AG08396 (cell line): ENCODE data around the gene NLRP1.

Experiments used
- DNase-seq: peaks from one replicate; pipeline ENCODE4 v3.0.0; 2012; ENCODE audit warnings: low spot score, mixed read lengths

NLRP1 gene

DNA sequence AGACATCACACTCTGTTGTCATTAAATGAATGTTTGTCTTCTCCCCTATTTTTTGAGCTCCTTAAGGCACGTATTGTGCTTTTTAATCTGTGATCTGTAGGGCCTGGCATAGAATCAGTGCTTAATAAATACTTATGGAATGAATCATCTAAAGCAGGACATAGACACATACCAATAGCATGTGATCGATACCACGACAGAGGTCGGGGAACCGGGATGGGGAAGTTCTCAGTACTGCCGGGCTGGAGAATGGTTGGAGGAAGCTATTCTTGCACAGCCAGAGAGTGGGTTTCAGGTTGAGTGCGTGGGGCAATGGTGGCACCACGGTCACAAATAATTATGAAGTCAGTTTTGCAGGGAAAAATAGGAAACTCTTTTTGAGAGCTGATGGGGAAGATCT is 26.8 kb downstream of the NLRP1 start:
- peak; percentile 72 for DNase-seq

DNA sequence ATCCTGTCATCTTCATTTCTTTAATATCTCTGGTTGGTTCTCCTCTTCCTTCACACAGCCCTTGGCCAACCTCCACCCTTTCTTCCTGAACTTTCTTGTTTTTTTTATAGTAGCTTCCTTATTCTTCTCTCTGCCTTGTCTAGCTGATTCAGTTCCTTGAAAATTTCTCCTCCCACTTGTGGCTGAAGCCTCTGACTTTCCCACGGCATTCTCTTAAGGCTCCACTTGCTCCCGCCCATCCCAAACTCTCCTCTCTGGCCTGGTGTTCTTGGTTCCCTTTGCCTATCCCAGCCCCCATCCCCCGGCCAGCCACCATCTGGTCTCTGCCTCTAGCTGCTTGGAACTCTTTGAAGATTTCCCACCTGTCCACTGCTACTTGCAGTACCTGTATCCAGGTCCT is 29.1 kb downstream of the NLRP1 start:
- DNase-seq: peak; percentile 28

DNA sequence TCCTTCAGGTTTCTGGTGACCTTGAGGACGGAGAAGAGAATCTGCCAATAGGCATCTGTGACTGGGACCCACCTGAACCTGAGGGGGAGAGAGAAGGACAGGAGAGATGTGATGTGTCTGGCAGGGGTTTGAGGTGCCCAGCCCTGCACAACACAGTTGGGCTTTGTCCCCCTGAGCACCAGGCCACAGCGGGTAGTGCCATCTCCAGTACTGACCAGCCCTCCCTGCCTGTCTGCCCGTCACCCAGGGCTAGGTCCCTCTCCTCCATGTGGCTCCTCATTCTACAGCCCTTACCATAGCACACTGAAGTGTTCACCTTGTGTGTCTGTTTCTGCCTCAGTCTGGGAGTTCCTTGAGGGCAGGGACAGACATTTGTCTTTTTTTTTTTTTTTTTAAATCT is 30.8 kb downstream of the NLRP1 start:
- DNase-seq: no peak

DNA sequence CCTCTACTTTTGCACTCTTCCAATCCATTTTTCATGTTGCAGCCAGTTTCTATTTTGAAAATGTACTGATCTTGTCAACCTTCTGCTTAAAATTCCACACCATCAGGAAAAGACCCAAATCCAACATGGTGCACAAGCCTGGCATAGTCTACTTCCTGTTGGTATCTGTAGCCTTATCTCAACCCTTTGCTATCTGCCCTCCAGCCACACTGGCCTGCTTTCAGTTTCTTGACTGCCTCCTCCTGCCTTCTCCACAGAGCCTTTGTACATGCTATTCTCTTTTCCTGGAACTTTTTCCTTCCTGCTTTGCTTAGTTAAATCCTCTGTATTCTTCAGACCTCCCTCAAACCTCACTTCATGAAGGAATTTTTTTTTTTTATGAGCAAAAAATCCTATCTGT is 31.5 kb downstream of the NLRP1 start:
- no peak for DNase-seq

DNA sequence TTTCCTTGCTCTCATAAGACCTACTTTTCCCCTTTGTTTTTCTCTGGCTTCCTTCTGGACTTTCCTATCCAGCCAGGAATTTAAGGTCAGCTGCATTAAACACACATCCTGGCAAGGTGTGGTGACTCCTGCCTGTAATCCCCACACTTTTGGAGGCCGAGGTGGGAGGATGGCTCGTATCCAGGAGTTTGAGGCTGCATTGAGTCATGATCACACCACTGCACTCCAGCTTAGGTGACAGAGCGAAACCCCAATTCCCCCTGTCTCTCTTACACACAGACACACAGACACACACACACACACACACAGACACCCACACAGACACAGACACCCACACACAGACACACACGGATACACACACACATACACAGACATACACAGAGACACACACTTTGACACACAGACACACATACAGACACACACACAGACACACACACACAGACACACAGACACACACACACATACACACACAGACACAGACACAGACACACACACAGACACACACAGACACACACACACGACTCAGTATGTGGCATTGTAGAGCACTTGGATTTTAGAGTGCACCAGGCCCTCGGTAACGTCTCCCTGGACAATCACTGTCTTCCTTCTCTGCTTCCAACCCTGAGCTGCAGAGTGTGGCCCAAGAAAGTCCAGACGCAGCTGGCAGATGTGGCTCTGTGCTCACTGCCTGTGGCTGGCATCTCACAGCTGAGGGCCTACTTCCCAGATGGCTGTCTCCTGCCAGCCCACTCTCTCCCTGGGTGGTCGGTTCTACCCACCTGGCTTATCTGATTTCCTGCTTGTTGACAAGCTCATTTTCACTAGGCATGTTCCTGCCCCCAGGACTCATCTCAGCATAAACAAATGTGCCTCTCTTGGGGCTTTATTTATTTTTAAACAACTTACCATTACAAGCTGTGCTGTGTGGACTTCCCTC is 39.0 kb downstream of the NLRP1 start:
- no peak for DNase-seq

DNA sequence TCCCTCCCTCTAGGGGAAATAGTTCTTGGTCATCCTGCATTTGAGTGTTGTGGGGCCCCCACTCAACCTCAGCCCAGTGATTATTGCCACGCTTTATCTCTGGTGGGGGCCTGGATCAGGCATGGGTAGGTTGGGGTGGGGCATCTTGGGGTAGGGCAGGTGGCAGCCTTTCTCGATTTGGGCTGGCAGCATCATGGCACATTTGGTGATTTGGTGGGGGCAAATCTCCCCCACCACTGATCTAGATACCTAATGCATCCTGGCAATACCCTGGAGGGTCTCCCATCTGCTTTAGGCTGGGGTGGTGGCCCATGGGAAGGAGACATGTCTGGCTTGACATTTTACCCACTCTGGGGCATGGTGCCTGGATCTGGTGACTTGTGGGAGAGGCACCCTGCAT is 40.2 kb downstream of the NLRP1 start:
- DNase-seq: no peak

DNA sequence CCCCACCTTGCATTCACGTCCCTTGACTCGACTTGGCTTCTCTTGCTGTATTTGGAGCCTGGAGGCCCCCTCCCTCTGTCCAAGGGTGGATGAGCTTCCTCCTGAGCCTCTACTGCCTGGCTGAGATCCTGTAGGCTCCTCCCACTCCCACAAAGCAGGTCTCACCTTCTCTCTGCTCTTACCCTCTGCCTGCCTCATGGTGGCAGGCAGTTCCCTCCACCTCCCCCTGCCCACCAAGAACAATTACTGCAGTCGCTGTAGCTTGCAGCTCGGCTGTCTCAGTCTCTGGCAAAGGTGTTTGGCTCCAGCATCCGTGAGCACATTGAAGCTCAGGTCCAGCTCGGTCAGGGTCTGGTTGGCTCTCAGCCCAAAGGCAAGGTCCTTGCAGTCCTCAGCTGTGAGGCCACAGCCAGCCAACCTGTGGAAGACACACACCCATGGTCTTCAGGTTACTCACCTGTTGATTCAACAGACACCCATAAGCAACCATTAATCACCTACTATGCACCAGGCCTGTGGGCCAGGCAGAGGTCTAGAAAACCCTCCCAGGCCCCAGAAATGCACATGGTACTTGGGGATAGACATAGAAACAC is 42.6 kb downstream of the NLRP1 start:
- no peak for DNase-seq

DNA sequence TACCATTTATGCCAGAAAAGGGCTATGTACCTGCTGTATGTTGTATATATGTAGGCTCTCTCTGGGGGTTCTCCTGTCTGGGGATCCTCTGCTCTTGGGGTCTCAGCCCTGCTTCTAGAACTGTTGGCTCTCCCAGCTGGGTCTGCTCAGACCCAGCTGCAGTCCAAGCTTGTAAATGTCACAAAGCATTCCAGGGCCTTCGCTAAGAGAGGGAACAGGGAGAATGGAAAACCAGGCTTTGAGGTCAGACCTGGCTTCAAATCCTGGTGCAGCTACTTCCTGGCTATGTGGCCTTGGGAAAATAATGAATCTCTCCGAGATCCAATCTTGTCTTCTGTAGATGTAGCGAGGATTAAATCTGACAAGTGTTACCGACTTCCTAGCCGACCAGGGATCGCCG is 44.0 kb downstream of the NLRP1 start:
- no peak for DNase-seq

DNA sequence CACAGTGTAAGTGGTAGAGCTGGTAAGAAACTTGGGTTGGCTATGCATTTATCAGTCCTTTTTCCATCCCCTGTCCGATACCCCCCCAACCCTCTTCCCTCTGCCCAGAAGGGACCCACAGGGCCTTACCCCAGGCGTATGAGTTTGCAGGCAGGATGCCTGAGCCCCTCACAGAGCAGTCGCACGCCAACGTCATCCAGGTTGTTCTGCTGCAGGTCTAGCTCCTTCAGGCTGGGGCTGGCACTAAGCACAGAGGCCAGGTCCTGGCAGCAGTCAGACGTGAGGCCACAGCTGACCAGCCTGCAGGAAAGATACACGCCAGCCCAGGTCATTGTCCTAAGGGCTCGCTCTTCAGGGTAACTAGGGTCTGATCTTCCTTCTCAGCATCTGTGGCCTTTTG is 45.0 kb downstream of the NLRP1 start:
- no peak for DNase-seq

DNA sequence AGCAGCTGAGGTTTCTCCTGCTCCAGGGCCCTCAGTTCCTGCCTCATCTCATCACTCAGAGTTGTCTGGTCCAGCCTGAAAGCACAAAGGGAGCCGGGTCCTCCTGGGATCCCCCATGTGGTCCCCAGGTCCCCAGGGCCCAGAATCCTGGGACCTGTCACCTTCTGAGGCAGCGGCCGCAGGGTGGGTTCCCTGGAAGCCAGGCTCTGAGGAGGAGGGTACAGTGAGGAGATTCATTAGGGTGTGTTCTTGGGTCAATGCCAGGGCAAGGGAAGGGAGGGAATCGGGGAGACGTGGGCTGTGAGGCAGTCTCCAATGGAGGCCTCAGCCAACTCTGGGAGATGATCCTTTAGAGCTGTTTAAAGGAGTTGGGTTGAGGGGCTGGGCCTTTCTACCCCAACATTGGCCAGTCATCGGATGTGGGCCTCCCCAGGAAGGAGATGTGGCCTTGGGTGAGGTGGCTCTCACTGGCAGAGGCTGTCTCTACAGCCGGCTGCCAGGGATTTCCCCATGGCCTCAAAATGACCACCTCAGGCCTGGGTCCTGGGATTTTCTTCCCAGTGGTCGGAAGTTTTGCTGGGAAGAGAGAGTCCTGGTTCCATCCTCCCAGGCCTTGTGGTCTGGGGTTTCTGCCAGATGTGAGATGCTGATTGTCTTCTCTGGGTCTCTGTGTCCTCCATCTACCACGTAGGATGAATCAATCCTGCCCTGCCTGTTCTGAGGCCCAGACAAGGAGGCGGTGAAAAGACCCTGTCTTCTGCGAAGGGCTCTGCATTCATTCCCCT is 47.3 kb downstream of the NLRP1 start:
- DNase-seq: no peak

DNA sequence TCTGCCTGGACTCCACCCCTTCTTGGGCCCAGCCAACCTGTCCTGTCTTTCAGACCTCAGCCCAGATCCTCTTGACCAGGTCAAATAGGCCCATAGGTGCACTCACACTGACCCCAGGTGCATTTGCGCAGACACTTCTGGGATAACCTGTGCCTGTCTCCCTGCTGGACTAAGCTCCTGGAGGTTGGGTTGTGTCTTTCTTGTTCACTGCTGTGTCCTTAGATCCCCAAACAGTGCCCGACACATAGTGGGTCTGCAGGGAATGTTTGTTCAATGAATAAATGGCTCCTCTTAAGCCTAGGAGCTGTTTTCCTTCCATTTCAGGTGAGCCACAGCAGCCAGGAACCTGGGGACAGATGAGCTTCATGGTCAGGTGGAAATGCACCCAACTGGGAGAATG is 48.9 kb downstream of the NLRP1 start:
- no peak for DNase-seq

DNA sequence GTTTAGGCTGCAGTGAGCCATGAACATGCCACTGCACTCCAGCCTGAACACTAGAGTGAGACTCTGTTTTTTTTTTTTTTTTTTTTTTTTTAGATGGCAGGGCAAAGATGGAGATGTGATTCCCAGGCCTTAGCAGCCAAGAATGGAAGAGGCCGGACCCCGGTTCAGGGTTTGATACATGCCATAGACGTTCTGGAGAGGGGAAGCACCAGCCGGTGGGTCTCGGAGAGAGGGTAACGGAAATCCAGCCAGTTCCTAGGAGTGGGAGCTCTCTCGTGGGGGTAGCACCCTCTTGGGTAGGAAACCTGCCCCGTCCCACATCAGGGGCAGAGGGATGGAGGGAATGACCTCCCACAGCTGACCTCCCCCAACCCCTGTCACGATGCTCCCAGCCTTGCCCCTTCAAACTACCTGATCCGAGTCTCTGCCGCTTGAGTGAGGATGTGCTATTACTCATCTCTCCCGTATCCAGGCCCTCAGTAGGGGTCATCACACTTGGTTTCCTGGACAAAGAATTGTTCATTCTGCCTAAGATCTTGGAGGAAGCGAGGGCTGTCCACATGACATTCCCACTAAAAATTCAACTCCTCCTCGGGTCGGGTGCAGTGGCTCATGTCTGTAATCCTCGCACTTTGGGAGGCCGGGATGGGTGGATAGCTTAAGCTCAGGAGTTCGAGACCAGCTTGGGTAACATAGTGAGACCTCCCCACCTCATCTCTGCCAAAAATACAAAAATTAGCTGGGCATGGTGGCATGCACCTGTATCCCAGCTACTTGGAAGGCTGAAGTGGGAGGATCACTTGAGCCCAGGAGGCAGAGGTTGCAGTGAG is 50.6 kb downstream of the NLRP1 start:
- no peak for DNase-seq

DNA sequence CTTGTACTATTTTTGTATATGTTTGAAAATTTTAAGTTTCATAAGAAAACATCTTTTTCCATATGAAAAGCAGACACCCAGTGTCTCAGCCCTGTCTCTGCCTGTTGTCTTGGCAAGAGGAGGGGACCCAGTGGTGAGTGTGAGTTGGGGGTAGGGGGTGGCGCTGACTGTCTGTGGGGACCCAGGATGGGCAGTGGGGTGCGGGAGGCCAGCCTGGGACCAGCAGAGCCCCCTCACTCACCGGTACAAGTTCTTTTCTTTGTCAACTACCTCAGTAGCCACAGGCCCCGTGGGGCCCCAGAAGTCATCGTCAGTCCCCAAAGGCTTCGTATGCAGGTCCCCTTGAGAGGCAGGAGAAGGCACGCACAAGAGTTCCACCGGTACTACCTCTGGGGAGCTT is 51.7 kb downstream of the NLRP1 start:
- no peak for DNase-seq

DNA sequence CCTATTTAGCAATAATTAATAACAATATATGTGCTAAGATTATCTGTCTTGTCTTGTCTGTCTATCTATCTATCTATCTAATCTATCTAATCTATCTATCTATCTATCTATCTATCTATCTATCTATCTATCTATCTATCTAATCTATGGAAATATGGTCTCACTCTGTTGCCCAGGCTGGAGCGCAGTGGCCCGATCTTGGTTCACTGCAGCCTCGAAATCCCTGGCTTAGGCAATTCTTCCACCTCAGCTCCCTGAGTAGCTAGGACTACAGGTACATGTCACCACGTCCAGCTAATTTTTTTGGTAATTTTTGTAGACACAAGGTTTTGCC is 53.3 kb downstream of the NLRP1 start:
- no peak for DNase-seq

DNA sequence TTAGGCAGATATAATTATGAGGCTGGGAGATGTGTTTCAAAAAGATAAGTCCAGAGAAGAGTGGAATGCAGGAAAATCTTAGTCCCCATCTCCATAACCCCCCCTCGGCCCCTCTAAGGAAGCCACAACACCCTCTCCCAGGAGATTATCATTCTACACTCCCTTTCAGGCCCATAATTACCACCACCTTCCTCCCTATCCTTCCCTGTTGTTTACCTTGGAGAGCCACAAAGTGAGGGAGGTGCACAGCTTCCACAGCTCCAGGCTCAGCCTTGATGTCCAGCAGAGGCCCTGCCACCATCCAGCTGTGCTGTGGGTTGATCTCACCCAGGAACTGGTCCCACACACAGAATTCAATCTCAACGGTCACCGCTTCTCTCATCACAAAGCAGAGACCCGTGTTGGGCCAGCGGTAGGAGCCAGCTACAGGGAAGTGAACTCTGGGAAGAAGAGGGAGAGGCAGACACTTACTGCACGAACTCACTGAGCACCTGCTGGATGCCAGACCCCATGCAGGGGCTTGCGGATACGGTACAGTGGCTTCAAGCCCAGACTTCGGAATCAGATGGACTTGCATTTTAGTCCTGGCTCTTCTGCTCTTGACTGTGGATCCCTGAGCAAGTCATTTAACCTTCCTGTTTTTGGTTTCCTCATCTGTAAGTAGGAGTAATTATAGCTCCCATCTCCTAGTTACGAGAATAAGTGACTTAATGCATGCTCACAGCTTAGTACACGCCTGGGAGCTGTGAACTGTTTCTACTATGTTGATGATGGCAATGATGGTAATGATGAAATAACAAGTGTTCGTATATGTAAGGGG is 53.8 kb downstream of the NLRP1 start:
- DNase-seq: no peak

DNA sequence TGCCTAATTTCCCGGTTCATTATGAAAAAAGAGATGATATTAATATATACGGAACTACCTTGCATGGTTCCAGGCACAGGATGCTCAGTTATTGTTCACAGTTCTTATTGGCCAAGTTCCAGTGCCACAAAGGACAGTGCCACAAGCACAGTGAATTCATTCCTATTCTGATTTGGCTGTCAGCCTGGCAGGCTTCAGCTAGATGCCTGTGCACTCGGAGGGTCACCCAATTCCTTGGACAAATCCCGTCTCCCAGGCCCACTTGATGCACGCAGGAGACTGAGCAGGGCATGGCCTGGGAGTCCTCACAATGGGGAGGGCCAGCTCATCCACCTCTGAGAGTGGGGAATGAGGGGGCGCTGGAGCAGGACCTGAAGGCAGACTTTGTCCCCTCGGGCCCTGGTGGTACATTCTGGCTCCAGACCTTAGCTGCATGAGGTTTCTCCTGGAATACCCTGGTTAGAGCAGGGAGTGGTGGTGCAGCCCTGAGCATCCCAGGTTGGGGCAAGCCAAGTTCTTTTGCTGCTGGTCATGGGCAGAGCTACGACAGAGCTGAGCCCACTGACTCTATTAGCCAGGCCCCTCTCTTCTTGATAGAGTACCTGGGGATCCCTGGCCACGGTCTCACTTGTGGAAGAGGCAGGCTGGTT is 56.6 kb downstream of the NLRP1 start:
- no peak for DNase-seq

DNA sequence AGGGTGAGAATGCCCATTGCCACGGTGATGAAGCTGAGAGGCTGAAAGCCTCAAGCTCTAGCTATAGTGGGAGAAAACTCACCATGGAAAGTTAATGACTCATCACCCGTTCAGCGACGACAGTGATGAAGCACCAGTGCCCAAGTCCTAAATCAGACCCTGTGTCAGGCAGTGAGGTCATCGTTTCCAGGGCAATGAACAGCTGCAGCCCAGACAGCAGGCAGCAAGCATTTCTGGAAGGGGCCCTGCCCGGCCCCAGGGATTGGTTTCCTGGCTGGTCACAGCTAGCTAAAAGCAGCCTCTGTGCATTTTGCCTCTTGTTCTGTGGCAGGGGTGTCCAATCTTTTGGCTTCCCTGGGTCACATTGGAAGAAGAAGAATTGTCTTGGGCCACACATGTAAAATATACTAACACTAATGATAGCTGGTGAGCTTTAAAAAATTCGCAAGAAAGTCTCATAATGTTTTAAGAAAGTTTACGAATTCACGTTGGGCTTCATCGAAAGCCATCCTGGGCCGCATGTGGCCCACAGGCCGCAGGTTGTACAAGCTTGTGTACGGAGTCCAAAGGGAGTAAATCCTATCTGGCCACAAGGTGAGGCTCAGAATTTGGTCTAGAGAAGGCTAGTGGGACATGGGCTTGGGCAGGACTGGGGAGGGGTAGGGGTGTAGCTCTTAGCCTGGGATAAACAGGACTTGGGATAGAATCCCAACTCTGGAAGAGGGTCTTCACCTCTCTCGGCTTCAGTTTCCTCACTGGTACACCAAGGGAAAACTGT is 57.3 kb downstream of the NLRP1 start:
- peak; percentile 91 for DNase-seq

DNA sequence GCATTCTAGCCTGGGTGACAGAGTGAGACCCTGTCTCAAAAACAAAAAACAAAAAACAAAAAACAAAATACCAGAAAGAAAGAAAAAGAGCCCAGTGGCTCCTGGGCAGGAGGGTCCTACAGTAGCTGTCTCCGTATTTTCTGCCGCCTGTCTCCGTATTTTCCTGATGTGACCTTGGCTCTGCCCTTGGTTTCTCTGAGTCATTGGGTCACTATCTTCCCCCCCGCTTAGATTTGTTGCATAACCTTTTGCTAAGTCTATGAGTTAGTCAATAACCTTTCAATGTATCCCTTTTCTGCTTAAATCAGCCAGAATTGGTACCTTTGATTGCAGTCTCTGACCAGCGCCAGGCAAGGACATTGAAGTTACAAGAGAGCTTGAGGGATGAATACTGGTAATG is 61.1 kb downstream of the NLRP1 start:
- no peak for DNase-seq

DNA sequence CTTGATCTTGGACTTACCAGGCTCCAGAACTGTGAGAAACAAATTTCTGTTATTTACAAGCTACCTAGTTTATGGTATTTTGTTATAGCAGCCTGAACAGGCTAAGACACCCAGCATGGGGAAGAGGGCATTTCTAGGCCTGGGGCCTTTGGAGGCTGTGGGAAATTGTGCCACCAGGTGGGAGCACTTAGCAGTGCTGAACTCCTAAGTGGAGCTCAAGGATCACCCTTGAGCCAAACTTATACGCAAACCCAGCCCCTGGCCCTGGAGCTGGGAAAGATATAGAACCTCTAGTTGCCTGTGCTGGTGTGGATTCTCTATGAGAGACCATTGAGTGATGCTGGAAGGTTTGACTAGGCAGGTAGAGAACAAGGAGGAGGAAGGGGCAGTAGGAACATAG is 61.8 kb downstream of the NLRP1 start:
- DNase-seq: no peak
